Natural killer cell treated with Interleukin-12 subunit alpha and Interleukin-12 subunit beta and Interleukin-15 and Interleukin-18, amount 100 ng/mL, for 72 hours (primary cell): ENCODE results near the gene CMSS1. TPM values are rescaled to one million over a fixed set of nuclear protein-coding genes. Genes with fewer than 3 reads are reported as not detected.

Experiments used
- ATAC-seq, 2 donors: fragments of 150-1000 bp; cut with Tn5 transposase in 1 of 2; sonication (Bioruptor Pico), chemical (Tn5 transposase) in 1 of 2; 2 replicates each; pipeline ENCODE4 v1.10.0; 2021
- DNase-seq: peaks from one replicate; pipeline ENCODE4 v3.0.0; 2022; ENCODE audit warnings: low spot score
- H3K27ac Mint-ChIP-seq, 2 donors: 1 replicate in 1 of 2; 2 replicates in 1 of 2; pipeline ENCODE4 v1.8.0; 2022; ENCODE audit warnings: mixed read lengths in 2 of 2, mild to moderate bottlenecking in 1 of 2, moderate library complexity in 1 of 2
- H3K27me3 Mint-ChIP-seq, 2 donors: 1 replicate in 1 of 2; 2 replicates in 1 of 2; pipeline ENCODE4 v1.8.0; 2022; ENCODE audit warnings: mixed read lengths in 2 of 2
- H3K36me3 Mint-ChIP-seq: one replicate; pipeline ENCODE4 v1.8.0; 2022; ENCODE audit warnings: mixed read lengths
- H3K4me1 Mint-ChIP-seq, 2 donors: 1 replicate in 1 of 2; 2 replicates in 1 of 2; pipeline ENCODE4 v1.8.0; 2022; ENCODE audit warnings: low read depth in 2 of 2, mixed read lengths in 2 of 2, mild to moderate bottlenecking in 1 of 2
- H3K4me3 Mint-ChIP-seq: one replicate; pipeline ENCODE4 v1.8.0; 2022; ENCODE audit warnings: mixed read lengths
- H3K9me3 Mint-ChIP-seq: 2 replicates; pipeline ENCODE4 v1.8.0; 2022; ENCODE audit warnings: mixed read lengths
- total RNA-seq, 2 donors: library from RNA; stranded (reverse); gene quantifications; one replicate each; pipeline ENCODE4 v1.2.3, GENCODE V29; 2022

CMSS1 gene
- total RNA-seq, 2 donors from 2014 or later = 35.7 to 67.8 TPM

DNA sequence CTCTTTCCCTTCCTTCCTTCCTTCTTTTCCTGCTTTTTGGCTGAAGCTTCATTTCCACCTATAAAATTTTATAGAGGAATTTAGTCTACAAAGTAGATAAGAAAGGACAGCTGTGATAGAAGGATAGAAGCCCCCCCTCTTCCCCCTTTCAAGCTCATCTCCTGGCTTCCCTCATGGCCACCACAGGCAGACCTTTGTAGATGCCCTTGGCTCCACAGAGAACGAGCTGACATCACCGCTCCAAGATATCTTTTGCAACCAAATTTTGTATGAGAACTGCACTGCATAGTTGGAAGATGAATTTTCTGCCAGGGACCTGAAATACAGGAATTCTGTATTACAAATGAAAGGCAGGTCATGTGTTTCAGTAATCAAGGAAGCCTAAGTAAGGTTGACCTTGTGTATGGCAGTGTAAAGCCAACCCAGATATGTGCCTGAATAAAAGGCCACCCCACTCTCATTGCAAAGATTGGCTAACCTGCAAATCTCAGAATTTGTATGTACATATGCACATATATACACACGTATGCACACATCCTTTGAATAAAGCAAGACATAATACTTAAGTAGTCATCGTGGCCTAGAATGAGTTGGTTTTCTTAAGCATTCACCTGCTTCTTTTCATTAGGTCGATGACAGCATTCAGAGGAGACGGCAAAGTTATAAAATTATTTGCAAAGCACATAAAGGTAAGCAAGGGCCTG is 353.7 kb downstream of the CMSS1 start:
- Mint-ChIP-seq H3K4me3 (no peak overlapping the region), H3K36me3 (no peaks in the 10 kb centered on the region), H3K27me3 (no peaks in the 10 kb centered on the region), H3K4me1 (no peaks in the 10 kb centered on the region), H3K27ac (peak overlapping the region in 1 of 2 donors; percentile 60), H3K9me3 (no peaks in the 10 kb centered on the region)
- DNase-seq (no peak), ATAC-seq (no peak)

DNA sequence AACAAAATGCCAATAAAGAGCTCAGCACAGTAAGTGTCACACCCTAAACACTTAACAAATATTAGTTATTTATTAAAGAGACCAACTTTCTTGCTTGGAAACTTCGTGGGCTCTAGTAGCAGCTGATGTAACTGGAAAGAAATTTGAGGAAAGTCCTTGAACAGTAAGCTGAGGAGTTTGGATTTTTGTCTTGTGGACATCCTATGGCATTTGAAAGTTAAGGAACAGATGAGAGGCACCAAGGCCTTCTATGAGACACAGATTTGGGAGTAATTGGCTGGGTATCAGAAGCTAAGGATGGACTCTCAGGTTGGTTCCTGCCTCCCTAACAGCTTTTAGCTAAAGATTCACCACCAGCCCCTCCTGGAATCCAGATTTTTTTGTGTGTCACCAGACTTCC is 356.3 kb downstream of the CMSS1 start:
- H3K9me3 Mint-ChIP-seq = peaks cover 7% of the 10 kb centered on the region
- H3K27ac Mint-ChIP-seq = no peak overlapping the region
- H3K4me3 Mint-ChIP-seq = no peak overlapping the region
- ATAC-seq = no peak
- H3K27me3 Mint-ChIP-seq = no peaks in the 10 kb centered on the region
- peaks cover 9% of the 10 kb centered on the region for H3K36me3 Mint-ChIP-seq
- DNase-seq = no peak
- no peaks in the 10 kb centered on the region for H3K4me1 Mint-ChIP-seq

DNA sequence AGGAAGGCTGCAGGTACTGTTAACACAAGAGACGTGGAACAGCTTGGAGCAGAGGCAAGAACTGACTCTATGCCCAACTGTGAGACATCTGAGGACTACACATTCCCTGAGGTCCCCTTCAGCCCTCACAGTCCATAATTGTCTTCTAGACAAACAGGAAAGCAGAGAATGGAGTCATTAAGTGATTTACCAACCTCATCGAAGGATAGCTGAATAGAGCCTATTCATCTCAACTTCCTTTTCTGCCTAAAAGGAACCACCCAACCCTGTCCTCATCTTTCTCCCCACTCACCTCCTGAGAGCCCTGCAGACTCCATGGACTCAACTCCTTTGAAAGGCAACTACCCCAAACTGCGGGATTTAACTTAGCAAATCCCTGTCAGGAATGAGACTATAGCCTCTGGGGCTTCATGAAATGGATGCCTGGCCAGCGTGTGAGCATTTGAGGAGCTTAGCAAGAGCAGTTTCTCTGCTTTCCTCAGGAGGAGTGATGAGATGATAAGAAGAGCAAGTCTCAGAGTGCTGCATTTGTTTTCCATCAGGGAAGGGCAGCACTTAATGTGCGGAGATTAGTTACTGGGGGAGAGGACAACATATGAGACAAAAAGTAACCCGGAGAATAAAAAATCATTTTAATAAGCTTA is 358.1 kb downstream of the CMSS1 start:
- Mint-ChIP-seq H3K36me3 (peaks cover 20% of the 10 kb centered on the region), H3K4me3 (no peak overlapping the region), H3K4me1 (no peaks in the 10 kb centered on the region), H3K27me3 (no peaks in the 10 kb centered on the region), H3K27ac (no peak overlapping the region), H3K9me3 (peaks cover 13% of the 10 kb centered on the region)
- no peak for ATAC-seq
- no peak for DNase-seq

DNA sequence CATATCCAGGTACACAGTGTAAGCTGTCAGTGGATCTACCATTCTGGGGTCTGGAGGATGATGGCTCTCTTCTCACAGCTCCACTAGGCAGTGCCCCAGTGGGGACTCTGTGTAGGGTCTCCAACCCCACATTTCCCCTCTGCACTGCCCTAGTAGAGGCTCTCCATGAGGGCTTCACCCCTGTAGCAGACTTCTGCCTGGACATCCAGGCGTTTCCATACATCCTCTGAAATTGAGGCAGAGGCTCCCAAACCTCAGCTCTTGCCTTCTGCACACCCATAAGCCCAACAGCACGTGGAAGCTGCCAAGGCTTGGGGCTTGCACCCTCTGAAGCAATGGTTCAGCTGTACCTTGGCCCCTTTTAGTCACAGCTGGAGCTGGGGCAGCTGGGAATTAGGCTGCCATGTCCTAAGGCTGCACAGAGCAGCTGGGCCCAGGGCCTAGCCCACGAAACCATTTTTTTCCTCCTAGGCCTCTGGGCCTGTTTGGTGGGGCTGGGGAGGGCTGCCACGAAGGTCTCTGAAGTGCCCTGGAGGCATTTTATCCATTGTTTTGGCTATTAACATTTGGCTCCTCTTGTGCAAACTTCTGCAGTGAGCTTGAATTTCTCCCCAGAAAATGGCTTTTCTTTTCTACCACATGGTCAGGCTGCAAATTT is 362.2 kb downstream of the CMSS1 start:
- no peaks in the 10 kb centered on the region for H3K27me3 Mint-ChIP-seq
- DNase-seq = no peak
- no peak overlapping the region for H3K27ac Mint-ChIP-seq
- peaks cover 22% of the 10 kb centered on the region for H3K36me3 Mint-ChIP-seq
- no peaks in the 10 kb centered on the region for H3K4me1 Mint-ChIP-seq
- no peak overlapping the region for H3K4me3 Mint-ChIP-seq
- no peak for ATAC-seq
- H3K9me3 Mint-ChIP-seq = peaks cover 13% of the 10 kb centered on the region

DNA sequence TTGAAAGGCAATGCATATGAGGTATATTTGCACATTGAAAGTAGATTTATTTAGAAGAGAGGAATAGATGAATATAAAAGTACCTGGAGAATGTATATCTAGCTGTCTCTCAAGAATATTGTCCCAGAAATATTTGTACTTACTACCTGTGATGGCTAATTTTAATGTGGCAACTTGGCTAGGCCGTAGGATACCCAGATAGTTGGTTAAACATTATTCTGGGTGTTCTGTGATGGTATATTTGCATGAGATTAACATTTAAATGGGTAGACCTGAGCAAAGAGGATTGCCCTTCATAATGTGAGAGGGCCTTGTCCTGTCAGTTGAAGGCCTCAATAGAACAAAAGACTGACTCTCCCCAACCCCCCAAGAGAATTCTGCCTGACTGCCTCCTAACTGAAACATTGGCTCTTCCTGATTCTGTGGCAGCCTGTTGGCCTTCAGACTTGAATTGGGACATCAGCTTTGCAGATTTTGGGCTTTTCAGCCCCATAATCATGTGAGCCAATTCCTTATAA is 366.0 kb downstream of the CMSS1 start:
- no peak overlapping the region for H3K27ac Mint-ChIP-seq
- H3K4me1 Mint-ChIP-seq = no peaks in the 10 kb centered on the region
- H3K4me3 Mint-ChIP-seq = no peak overlapping the region
- peaks cover 16% of the 10 kb centered on the region for H3K36me3 Mint-ChIP-seq
- H3K9me3 Mint-ChIP-seq = peaks cover 9% of the 10 kb centered on the region
- ATAC-seq (no peak), DNase-seq (no peak)
- peaks cover 6 to 8% of the 10 kb centered on the region in 2 donors for H3K27me3 Mint-ChIP-seq

DNA sequence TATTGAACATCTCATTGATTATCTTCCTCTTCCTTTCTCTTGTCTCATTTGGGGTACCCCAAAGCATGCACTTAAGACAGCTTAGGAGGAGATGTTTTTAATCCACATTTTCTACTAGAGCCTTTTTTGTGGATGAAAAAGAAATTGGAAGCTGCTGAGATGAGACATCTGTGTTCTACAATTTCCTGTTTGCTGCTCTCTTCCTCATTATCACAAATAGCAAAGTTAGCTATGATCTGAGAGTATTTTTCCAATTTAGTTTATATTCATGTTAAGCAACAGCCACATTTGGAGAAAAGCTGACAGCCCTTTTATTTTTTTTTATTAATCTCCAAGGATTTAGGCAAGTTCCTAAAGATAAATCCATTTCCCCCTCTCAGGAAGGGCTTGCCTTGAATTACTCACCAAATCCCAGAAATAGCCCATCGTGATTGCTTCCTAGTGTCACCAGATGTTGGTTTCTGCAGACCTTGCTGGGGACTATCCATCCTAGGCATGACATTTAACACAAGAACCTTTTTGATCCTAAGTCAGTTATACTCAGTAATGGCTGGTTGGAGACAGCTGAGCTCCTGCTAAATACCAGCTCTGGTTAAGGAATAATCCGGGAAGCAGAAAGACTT is 367.4 kb downstream of the CMSS1 start:
- DNase-seq (no peak), ATAC-seq (no peak)
- no peak overlapping the region for H3K4me3 Mint-ChIP-seq
- peaks cover 8% of the 10 kb centered on the region for H3K36me3 Mint-ChIP-seq
- peaks cover 7 to 18% of the 10 kb centered on the region in 2 donors for H3K27me3 Mint-ChIP-seq
- no peaks in the 10 kb centered on the region for H3K4me1 Mint-ChIP-seq
- H3K27ac Mint-ChIP-seq = no peak overlapping the region
- peaks cover 3% of the 10 kb centered on the region for H3K9me3 Mint-ChIP-seq

DNA sequence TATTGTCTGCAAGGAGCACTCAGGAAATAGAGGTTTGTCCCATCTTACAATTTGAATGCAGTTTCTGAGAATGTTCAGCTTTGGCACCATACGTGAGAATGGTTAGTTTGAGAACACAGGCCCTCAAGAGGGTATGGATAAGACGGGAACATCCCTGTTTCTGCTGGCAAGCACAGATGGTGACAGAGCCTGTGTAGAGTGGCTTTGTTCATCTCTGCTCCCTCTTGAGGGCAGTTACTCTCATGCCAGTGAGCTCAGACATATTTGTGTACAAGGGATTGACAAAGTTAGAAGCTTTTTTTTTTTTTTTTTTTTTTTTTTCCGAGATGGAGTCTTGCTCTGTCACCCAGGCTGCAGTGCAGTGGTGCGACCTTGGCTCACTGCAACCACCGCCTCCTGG is 368.2 kb downstream of the CMSS1 start:
- no peaks in the 10 kb centered on the region for H3K9me3 Mint-ChIP-seq
- no peak overlapping the region for H3K4me3 Mint-ChIP-seq
- H3K27me3 Mint-ChIP-seq = peaks cover 12 to 18% of the 10 kb centered on the region in 2 donors
- H3K27ac Mint-ChIP-seq = no peak overlapping the region
- H3K36me3 Mint-ChIP-seq = peaks cover under 1% of the 10 kb centered on the region
- no peaks in the 10 kb centered on the region for H3K4me1 Mint-ChIP-seq
- ATAC-seq (no peak), DNase-seq (no peak)

DNA sequence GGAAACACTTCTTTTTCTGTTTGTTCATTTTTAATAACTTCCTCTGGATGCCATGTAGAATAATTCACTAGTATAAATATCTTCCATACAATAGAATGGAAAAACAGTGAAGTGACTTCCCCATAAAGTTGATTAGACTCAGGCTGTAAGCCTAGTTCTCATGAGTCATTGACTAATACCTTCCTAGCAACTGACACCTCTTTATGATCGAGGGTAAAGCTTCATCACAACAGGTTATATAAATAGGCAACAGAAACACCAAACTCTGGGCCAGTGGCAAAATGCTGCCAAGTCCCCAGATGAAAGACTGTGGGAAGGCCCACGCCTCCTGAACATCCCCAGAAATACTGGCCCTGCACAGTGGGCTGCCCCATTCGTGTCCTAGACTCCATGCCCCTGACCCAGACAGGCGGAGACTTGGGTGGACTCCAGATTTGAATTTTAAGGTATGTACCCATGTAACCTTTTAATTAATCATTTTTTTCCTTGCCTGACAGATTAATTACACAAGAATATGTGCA is 371.8 kb downstream of the CMSS1 start:
- no peak for DNase-seq
- no peak for ATAC-seq
- peak overlapping the region in 1 of 2 donors; percentile 2 for H3K27ac Mint-ChIP-seq
- no peaks in the 10 kb centered on the region for H3K36me3 Mint-ChIP-seq
- H3K27me3 Mint-ChIP-seq = peaks cover 12 to 18% of the 10 kb centered on the region in 2 donors
- no peaks in the 10 kb centered on the region for H3K9me3 Mint-ChIP-seq
- no peak overlapping the region for H3K4me3 Mint-ChIP-seq
- no peaks in the 10 kb centered on the region for H3K4me1 Mint-ChIP-seq

DNA sequence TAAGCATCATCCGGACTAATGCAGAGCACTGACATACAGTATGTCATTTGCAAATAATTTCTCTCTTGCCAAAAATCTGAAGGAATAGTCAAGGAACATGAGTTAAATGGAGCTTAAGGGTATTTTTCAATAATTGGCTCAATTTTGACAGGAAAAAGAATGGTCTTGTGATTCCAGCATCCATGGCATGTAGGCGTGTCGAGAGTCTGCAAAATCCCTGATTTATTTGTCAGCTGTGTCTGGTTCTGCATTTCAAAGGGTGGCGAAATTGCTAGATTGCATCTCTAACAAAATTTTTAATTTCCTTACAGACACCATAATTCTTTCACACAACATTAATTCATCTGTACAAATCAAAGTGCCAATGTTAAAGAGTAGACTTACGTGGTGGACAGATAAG is 377.7 kb downstream of the CMSS1 start:
- Mint-ChIP-seq H3K4me3 (no peak overlapping the region), H3K4me1 (peaks cover 0 to 4% of the 10 kb centered on the region in 2 donors), H3K36me3 (no peaks in the 10 kb centered on the region), H3K27ac (no peak overlapping the region), H3K27me3 (peaks cover 0 to 2% of the 10 kb centered on the region in 2 donors), H3K9me3 (no peaks in the 10 kb centered on the region)
- ATAC-seq = no peak
- DNase-seq = no peak

DNA sequence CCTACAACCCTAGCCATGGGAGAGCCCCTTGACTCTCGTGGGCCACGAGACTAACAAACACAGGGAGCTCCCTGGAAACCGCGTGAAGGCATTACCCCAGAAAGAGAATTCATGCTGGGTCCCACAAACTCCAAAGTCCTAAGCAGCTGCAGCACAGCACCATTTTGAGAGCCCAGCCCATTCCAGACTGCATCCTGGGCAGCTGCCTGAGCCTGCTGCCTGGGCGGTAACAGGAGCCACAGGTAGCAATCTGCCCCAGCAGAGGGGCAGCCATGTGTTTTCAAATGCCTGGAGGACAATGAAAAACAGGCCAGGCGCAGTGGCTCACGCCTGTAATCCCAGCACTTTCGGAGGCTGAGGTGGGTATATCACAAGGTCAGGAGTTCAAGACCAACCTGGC is 380.2 kb downstream of the CMSS1 start:
- Mint-ChIP-seq H3K9me3 (no peaks in the 10 kb centered on the region), H3K4me3 (no peak overlapping the region), H3K4me1 (peaks cover 0 to 4% of the 10 kb centered on the region in 2 donors), H3K27ac (no peak overlapping the region), H3K27me3 (no peaks in the 10 kb centered on the region), H3K36me3 (no peaks in the 10 kb centered on the region)
- DNase-seq = no peak
- no peak for ATAC-seq

DNA sequence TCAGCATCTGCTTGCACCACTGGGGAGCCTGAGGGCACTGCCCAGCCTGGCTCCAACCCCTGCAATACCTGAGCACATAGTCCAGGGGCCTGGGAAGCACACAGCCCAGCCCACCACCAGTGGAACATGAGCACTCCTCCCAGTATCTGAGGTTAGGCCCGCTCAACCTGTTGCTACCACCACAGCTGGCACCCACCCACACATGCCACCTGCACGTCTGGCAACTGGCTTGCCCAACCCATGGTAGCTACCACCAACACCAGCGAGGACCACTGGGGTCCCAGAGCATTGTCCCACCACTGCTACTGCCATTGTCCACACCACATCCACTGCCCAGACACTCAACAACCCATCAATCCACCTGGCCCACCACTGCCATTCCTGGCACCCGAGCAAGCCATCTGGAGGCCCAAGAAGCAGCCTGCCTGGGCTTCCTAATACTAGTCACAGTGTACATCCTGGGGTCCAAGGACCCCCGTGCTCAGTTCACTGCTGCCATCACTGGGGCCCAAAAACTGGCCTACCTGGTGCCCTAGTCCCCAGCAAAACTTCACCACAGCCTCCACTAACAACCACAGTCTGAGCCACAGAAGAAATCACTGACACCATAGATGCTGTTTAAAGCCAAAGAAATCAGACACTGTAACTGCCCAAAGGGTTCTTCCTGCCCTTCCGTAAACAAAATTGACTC is 381.1 kb downstream of the CMSS1 start:
- peaks cover 0 to 4% of the 10 kb centered on the region in 2 donors for H3K4me1 Mint-ChIP-seq
- no peak overlapping the region for H3K27ac Mint-ChIP-seq
- DNase-seq (no peak), ATAC-seq (peak; percentile 40 to 60)
- no peaks in the 10 kb centered on the region for H3K9me3 Mint-ChIP-seq
- no peaks in the 10 kb centered on the region for H3K36me3 Mint-ChIP-seq
- no peaks in the 10 kb centered on the region for H3K27me3 Mint-ChIP-seq
- no peak overlapping the region for H3K4me3 Mint-ChIP-seq

DNA sequence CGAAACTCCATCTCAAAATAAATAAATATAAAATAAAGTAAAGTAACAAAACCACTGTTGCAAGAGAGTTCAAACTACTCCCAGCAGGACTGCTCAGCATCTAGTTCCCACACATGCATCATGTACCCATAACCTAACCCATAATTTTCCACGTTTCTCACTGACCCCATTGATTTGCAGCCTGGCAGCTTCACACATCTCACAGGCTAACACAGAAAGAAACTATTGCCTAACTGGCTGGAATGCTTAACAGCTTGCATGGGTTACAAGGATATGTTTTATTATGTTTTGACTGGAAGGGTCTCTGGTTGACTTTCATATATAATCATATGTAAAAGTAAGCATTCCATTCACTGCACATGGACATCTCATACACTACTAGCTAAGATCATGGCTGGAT is 387.5 kb downstream of the CMSS1 start:
- ATAC-seq (no peak), DNase-seq (no peak)
- Mint-ChIP-seq H3K27me3 (no peaks in the 10 kb centered on the region), H3K4me1 (peaks cover 6 to 7% of the 10 kb centered on the region in 2 donors), H3K9me3 (no peaks in the 10 kb centered on the region), H3K36me3 (no peaks in the 10 kb centered on the region), H3K27ac (no peak overlapping the region), H3K4me3 (no peak overlapping the region)

DNA sequence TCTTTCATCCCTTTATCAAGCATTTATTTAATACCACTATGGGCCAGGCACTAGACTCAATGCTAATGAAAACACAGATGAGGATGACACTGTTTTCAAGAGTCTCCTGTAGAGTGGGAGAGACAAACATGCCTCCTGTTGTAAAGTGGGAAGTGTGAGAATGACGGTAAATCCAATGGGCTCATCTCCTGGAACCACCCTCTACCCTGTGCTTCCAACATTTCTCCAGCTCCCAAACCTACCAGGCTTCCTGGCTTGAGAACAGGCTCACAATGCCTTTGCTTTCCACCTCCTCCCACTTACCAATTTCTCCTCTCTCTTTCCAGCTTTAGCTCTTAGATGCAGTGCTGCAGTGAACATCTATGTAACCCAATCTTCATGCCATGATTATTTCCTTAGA is 389.0 kb downstream of the CMSS1 start:
- no peak overlapping the region for H3K27ac Mint-ChIP-seq
- ATAC-seq = no peak
- H3K27me3 Mint-ChIP-seq = no peaks in the 10 kb centered on the region
- H3K9me3 Mint-ChIP-seq = peaks cover 2% of the 10 kb centered on the region
- no peaks in the 10 kb centered on the region for H3K36me3 Mint-ChIP-seq
- H3K4me3 Mint-ChIP-seq = no peak overlapping the region
- no peak for DNase-seq
- H3K4me1 Mint-ChIP-seq = peaks cover 10 to 12% of the 10 kb centered on the region in 2 donors
